ENCODE measurements around the gene LSM5. TPM values are rescaled to one million over a fixed set of nuclear protein-coding genes. Genes with fewer than 3 reads are reported as not detected.

LSM5 gene
- total and polyA plus RNA-seq, 9 of the 15 experiments (the other 6 are each of a cell fraction or from before 2014, with no cell fraction given), result 36.3 to 620 (median 186) TPM

DNA sequence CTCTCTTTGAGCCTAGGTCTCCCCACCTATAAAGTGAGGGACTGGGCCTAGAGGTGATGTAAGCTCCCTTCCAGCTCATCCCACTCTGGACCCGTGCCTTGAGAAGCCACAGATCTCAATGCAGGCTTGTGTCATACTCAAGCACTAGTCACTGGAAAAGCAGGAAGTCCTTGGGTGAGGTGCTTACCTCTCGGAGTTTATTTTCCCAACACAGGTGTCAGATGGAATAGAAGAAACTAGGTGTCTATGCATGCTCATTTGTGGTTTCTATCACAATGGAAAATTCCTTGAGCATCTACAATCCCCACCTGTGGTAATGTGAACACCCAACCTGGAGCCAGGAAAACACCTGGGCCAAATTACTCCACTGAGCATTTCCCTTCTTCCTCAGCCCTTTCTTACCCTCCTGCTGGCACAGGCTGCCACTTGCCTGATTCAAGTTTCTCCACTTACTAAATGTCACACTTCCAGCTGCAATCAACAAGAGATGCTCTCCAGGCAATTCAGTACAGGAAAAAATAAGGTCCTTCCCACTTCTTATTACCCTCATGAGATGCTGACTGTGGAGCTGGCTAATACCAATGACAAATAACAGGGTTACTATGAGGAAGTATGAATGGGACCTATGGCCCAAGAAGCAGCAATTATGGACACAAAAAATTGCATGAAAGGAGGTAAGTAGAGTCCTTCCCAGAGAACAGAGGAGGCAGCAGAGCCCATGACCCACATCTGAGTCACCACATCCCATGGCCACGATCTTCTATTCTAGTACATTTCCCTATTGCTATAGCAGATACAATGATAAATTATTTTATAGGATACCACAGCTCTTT is 13.1 kb downstream of the LSM5 start (continued):
- TF ChIP-seq, protein P1, sequence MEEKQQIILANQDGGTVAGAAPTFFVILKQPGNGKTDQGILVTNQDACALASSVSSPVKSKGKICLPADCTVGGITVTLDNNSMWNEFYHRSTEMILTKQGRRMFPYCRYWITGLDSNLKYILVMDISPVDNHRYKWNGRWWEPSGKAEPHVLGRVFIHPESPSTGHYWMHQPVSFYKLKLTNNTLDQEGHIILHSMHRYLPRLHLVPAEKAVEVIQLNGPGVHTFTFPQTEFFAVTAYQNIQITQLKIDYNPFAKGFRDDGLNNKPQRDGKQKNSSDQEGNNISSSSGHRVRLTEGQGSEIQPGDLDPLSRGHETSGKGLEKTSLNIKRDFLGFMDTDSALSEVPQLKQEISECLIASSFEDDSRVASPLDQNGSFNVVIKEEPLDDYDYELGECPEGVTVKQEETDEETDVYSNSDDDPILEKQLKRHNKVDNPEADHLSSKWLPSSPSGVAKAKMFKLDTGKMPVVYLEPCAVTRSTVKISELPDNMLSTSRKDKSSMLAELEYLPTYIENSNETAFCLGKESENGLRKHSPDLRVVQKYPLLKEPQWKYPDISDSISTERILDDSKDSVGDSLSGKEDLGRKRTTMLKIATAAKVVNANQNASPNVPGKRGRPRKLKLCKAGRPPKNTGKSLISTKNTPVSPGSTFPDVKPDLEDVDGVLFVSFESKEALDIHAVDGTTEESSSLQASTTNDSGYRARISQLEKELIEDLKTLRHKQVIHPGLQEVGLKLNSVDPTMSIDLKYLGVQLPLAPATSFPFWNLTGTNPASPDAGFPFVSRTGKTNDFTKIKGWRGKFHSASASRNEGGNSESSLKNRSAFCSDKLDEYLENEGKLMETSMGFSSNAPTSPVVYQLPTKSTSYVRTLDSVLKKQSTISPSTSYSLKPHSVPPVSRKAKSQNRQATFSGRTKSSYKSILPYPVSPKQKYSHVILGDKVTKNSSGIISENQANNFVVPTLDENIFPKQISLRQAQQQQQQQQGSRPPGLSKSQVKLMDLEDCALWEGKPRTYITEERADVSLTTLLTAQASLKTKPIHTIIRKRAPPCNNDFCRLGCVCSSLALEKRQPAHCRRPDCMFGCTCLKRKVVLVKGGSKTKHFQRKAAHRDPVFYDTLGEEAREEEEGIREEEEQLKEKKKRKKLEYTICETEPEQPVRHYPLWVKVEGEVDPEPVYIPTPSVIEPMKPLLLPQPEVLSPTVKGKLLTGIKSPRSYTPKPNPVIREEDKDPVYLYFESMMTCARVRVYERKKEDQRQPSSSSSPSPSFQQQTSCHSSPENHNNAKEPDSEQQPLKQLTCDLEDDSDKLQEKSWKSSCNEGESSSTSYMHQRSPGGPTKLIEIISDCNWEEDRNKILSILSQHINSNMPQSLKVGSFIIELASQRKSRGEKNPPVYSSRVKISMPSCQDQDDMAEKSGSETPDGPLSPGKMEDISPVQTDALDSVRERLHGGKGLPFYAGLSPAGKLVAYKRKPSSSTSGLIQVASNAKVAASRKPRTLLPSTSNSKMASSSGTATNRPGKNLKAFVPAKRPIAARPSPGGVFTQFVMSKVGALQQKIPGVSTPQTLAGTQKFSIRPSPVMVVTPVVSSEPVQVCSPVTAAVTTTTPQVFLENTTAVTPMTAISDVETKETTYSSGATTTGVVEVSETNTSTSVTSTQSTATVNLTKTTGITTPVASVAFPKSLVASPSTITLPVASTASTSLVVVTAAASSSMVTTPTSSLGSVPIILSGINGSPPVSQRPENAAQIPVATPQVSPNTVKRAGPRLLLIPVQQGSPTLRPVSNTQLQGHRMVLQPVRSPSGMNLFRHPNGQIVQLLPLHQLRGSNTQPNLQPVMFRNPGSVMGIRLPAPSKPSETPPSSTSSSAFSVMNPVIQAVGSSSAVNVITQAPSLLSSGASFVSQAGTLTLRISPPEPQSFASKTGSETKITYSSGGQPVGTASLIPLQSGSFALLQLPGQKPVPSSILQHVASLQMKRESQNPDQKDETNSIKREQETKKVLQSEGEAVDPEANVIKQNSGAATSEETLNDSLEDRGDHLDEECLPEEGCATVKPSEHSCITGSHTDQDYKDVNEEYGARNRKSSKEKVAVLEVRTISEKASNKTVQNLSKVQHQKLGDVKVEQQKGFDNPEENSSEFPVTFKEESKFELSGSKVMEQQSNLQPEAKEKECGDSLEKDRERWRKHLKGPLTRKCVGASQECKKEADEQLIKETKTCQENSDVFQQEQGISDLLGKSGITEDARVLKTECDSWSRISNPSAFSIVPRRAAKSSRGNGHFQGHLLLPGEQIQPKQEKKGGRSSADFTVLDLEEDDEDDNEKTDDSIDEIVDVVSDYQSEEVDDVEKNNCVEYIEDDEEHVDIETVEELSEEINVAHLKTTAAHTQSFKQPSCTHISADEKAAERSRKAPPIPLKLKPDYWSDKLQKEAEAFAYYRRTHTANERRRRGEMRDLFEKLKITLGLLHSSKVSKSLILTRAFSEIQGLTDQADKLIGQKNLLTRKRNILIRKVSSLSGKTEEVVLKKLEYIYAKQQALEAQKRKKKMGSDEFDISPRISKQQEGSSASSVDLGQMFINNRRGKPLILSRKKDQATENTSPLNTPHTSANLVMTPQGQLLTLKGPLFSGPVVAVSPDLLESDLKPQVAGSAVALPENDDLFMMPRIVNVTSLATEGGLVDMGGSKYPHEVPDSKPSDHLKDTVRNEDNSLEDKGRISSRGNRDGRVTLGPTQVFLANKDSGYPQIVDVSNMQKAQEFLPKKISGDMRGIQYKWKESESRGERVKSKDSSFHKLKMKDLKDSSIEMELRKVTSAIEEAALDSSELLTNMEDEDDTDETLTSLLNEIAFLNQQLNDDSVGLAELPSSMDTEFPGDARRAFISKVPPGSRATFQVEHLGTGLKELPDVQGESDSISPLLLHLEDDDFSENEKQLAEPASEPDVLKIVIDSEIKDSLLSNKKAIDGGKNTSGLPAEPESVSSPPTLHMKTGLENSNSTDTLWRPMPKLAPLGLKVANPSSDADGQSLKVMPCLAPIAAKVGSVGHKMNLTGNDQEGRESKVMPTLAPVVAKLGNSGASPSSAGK (IDR thresholded peaks at IDR 0.05), result no peak
- TF ChIP-seq BCOR (IDR thresholded peaks at IDR 0.05), result no peak

Measured in K562 (cell line).